ENCODE results near the gene PCDH12.

The PCDH12 gene

DNA sequence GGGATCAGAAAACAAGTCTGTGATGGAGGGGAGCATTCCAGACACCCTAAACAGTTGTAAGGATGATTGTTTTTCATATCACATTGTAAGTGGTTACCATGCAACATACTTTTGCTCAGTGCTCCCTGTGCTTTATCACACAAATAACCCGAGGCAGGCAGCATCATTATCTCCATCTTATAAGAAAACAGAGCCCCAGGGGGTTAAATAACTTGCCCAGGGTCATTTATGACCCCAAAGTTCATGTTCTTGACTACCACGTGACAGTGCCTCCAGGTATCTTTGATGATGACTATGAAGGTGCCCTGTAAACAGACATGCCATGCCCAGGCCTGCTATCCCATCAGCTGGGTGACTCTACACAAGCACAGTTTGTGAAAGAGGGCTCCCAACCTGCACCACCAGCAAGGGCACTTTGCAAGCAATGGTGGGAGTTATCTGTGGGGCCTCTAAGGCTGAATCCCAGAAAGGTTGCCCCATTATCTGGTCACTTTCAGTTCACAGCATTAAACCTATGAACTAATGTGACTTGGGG is 45.3 kb upstream of the PCDH12 start:
- H3K36me3 ChIP-seq (ENCODE audit: insufficient read depth, low read length): no peaks in the 10 kb centered on the region
- H3K9me3 ChIP-seq (ENCODE audit: insufficient read depth, low read depth, low read length): no peaks in the 10 kb centered on the region
- no peaks in the 10 kb centered on the region for H3K79me2 ChIP-seq (ENCODE audit: insufficient read depth, low read length)

DNA sequence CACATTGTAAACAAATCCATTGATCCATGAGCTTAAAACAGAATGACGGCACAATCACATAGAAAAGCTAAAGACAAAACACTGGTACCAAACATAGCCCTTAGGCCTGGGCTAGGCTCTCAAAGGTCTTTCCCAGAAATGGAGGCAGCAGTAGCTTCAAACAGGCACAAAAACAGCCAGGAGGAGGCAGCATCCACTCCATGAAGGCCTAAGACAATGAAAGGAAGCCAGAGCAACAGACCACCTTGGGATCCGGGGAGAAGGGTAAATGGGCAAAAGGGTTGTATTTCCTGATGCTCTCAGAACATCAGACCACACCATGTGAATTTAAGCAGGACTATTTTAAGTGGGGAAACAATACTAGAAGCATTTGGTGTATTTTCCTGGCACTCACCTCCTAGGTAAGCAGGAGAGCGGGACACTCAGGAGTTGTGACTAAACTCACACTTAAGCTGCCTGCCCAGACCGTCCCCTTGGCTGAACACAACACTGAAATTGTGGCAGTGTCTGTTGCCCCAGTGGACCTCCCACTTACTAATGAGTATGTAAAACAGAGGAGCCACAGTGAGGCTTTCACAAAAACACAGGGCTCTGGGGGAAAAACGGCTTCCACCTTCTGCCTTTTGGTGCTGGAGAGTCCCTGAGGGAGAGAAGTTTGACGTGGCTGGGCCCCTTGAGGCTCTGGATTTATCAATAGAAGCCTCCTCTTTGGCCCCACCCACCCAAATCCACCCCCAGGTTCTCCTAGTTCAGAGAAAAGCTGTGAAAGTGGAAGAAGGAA is 42.9 kb upstream of the PCDH12 start:
- no peaks in the 10 kb centered on the region for H3K36me3 ChIP-seq (ENCODE audit: insufficient read depth, low read length)
- no peak overlapping the region for H2AFZ ChIP-seq (ENCODE audit: low read length)
- H3K4me1 ChIP-seq (ENCODE audit: insufficient read depth, low read length, poor library complexity, severe bottlenecking): no peaks in the 10 kb centered on the region
- no peaks in the 10 kb centered on the region for H3F3A ChIP-seq (ENCODE audit: low read depth)
- H3K79me2 ChIP-seq (ENCODE audit: insufficient read depth, low read length): no peaks in the 10 kb centered on the region
- no peak for TF ChIP-seq EZH2phosphoT487 (IDR thresholded peaks at IDR 0.05; ENCODE audit: borderline replicate concordance)
- TF ChIP-seq CTCF (conservative IDR thresholded peaks at IDR 0.05; ENCODE audit: low read length): peak; percentile 64
- H3K4me3 ChIP-seq (ENCODE audit: low read length, poor library complexity, severe bottlenecking): no peak overlapping the region
- no peaks in the 10 kb centered on the region for H4K20me1 ChIP-seq (ENCODE audit: insufficient read depth, low read length, poor library complexity, severe bottlenecking)
- H3K27me3 ChIP-seq (ENCODE audit: insufficient read depth, low read length, poor library complexity, severe bottlenecking): no peaks in the 10 kb centered on the region
- H3K9ac ChIP-seq (ENCODE audit: low read depth, low read length, poor library complexity, severe bottlenecking): no peak overlapping the region
- H3K9me2 ChIP-seq (replicated peaks; ENCODE audit: low read depth, low read length): no peaks in the 10 kb centered on the region
- no peaks in the 10 kb centered on the region for H3K9me3 ChIP-seq (ENCODE audit: insufficient read depth, low read depth, low read length)
- no peak overlapping the region for H3K4me2 ChIP-seq (ENCODE audit: low read depth, low read length, poor library complexity, severe bottlenecking)

More for the DNA sequence above, 45.3 kb upstream of the PCDH12 start:
- H4K20me1 ChIP-seq (ENCODE audit: insufficient read depth, low read length, poor library complexity, severe bottlenecking): no peaks in the 10 kb centered on the region
- no peaks in the 10 kb centered on the region for H3K9me2 ChIP-seq (replicated peaks; ENCODE audit: low read depth, low read length)
- H3K27me3 ChIP-seq (ENCODE audit: insufficient read depth, low read length, poor library complexity, severe bottlenecking): no peaks in the 10 kb centered on the region
- no peaks in the 10 kb centered on the region for H3F3A ChIP-seq (ENCODE audit: low read depth)
- H3K4me3 ChIP-seq (ENCODE audit: low read length, poor library complexity, severe bottlenecking): no peak overlapping the region
- no peak overlapping the region for H3K9ac ChIP-seq (ENCODE audit: low read depth, low read length, poor library complexity, severe bottlenecking)
- H2AFZ ChIP-seq (ENCODE audit: low read length): no peak overlapping the region
- H3K4me2 ChIP-seq (ENCODE audit: low read depth, low read length, poor library complexity, severe bottlenecking): no peak overlapping the region
- peaks cover 6% of the 10 kb centered on the region for H3K4me1 ChIP-seq (ENCODE audit: insufficient read depth, low read length, poor library complexity, severe bottlenecking)
- TF ChIP-seq CTCF (conservative IDR thresholded peaks at IDR 0.05; ENCODE audit: low read length) (no peak), EZH2phosphoT487 (IDR thresholded peaks at IDR 0.05; ENCODE audit: borderline replicate concordance) (no peak)

DNA sequence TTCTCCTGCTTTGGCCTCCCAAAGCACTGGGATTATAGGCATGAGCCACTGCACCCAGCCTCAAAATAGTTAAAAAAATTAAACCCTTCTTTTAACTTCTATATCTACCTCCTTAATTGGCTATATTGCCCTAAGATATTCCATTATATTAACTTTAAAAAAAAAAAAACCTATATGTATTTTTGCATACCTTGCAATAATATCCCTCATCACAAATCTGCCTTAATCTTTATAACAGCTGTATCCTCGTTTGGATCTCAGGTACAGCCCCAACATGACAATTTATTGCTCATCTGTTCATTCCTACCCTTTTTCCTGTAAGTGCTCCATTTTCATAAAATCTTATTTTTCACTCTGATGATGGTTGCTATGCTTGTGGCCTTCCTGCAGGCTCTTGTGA is 42.2 kb upstream of the PCDH12 start:
- H3F3A ChIP-seq (ENCODE audit: low read depth): no peaks in the 10 kb centered on the region
- H3K9me3 ChIP-seq (ENCODE audit: insufficient read depth, low read depth, low read length): no peaks in the 10 kb centered on the region
- no peak overlapping the region for H3K4me3 ChIP-seq (ENCODE audit: low read length, poor library complexity, severe bottlenecking)
- no peaks in the 10 kb centered on the region for H3K4me1 ChIP-seq (ENCODE audit: insufficient read depth, low read length, poor library complexity, severe bottlenecking)
- no peak for TF ChIP-seq CTCF (conservative IDR thresholded peaks at IDR 0.05; ENCODE audit: low read length)
- TF ChIP-seq EZH2phosphoT487 (IDR thresholded peaks at IDR 0.05; ENCODE audit: borderline replicate concordance): no peak
- no peaks in the 10 kb centered on the region for H3K36me3 ChIP-seq (ENCODE audit: insufficient read depth, low read length)
- no peak overlapping the region for H3K9ac ChIP-seq (ENCODE audit: low read depth, low read length, poor library complexity, severe bottlenecking)
- no peak overlapping the region for H3K4me2 ChIP-seq (ENCODE audit: low read depth, low read length, poor library complexity, severe bottlenecking)
- no peaks in the 10 kb centered on the region for H3K79me2 ChIP-seq (ENCODE audit: insufficient read depth, low read length)
- no peaks in the 10 kb centered on the region for H3K9me2 ChIP-seq (replicated peaks; ENCODE audit: low read depth, low read length)
- no peaks in the 10 kb centered on the region for H3K27me3 ChIP-seq (ENCODE audit: insufficient read depth, low read length, poor library complexity, severe bottlenecking)
- H4K20me1 ChIP-seq (ENCODE audit: insufficient read depth, low read length, poor library complexity, severe bottlenecking): no peaks in the 10 kb centered on the region
- H2AFZ ChIP-seq (ENCODE audit: low read length): no peak overlapping the region

All from Loucy (cell line).